LNCaP clone FGC (cell line): ENCODE measurements around the gene CTNNBL1.
A peak's percentile ranks its signal among the peaks of the same experiment; 100 is the strongest.

Experiments used
- DNase-seq: peaks from one replicate; pipeline ENCODE4 v3.0.0-alpha.2; 2011; ENCODE audit warnings: low read depth
- H3K4me3 ChIP-seq: 2 replicates; pipeline ENCODE4 v1.5.1; 2011; ENCODE audit warnings: mild to moderate bottlenecking, low read depth, low read length, control low read depth
- CTCF ChIP-seq: IDR thresholded peaks from 2 replicates; pipeline ENCODE4 v1.5.1; 2012; ENCODE audit warnings: mild to moderate bottlenecking; ENCODE audit not compliant: control insufficient read depth, insufficient read depth; ENCODE audit errors: extremely low read depth

The CTNNBL1 gene

GRCh38 chr20:37885593-37886503 lies 192.0 kb downstream of the CTNNBL1 start:
- DNase-seq: no peak
- no peak for TF ChIP-seq CTCF
- no peak overlapping the region for H3K4me3 ChIP-seq

DNA sequence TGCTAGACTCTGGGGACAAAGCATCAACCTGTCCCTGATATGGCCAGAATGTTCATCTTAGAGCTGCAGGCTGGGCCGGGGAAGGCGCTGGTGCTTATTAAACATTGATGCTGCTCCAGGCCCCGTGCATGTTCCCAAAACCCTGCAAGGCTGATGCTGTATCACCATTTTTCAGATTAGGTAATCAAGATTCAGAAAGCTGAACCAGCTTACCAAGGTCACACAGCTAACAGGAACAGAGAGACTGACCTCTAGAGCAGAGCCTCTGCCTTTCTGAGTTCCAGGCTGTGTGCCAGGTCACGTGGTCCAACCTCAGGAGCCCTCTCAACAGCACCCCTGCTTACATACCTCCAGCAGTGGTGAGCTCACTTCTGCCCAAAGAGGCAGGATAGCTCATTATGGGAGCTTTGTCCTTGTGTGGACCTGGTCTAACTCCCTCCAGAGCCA lies 193.0 kb downstream of the CTNNBL1 start:
- no peak overlapping the region for H3K4me3 ChIP-seq
- DNase-seq: no peak
- TF ChIP-seq CTCF: no peak

DNA sequence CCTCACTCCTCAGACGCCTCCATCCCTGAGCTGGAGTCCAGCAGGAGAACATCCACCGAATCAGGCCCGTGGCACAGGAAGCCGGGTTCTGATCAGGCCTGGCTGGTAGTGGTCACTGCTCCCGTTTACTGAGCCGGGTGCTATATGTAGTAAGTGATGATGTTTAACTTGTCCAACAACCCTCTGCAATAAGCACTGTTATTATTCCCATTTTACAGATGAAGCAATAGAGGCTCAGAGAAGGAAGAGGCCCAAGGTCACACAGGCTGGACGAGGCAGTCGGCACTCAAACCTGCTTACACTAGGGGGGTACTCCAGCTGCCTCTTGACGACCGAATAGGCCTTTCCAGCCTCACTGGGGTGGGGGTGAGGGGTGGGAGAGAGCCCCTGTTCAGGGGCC lies 194.8 kb downstream of the CTNNBL1 start:
- no peak overlapping the region for H3K4me3 ChIP-seq
- no peak for TF ChIP-seq CTCF
- DNase-seq: no peak

DNA sequence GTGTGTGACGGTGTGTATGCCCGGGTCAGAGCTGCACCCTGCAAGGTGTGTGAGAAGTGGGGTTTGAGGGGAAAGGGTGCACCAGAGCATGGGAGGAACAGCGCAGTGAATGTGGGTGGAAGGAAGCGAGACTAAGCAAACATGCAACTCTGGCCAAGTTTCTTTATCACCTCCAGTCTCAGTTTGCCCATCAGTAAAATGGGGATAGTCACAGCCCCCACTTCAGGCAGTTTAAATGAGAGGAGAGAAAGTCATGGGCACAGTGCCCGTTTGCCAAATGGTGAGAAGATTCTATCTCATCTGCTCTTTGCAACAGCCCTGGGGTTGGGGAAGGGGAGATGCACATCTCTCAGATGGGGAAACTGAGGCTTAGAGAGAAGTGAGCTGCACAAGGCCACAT lies 196.3 kb downstream of the CTNNBL1 start:
- no peak overlapping the region for H3K4me3 ChIP-seq
- no peak for TF ChIP-seq CTCF
- DNase-seq: no peak

DNA sequence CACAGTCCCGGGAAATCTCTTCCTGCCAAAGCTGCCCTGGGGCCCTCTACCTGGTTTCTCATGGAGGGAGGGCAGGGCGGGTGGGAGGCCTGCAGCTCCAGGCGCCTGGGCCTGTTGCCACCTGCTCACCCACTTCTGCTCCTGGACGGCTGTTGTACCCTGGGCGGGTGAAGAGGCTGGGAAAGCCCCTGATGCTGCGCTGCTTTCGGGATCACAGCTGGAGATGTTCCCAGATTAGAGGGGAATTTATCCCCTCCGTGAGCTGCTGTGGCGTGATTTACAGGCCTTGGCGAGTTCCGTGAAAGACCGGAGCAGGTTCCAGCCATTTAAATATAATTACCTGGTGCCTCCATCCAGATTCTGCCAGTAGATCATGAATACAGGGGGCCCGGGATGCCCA lies 196.8 kb downstream of the CTNNBL1 start:
- DNase-seq: no peak
- H3K4me3 ChIP-seq: no peak overlapping the region
- TF ChIP-seq CTCF: no peak

DNA sequence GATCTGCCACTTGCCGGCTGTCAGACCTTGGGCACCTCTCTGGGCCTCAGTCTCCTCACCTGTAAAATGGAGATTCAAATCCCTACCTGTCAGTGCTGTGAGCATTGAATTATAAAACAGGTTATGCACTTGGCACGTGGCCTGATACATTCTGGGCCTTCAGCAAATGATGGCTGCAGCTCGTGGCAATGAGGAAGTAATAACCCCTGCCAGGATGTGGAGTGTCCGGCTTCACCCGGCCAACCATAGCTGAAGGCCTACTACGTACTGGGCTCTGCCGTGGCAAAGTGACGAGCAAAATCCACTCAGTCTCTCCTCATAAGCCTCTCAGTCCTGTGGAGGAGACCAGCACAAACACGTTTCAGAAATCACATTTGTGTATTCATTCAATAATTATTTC lies 198.2 kb downstream of the CTNNBL1 start:
- no peak overlapping the region for H3K4me3 ChIP-seq
- TF ChIP-seq CTCF: no peak
- peak; percentile 37 for DNase-seq

GRCh38 chr20:37893566-37894241 lies 199.9 kb downstream of the CTNNBL1 start:
- TF ChIP-seq CTCF: no peak
- no peak overlapping the region for H3K4me3 ChIP-seq
- no peak for DNase-seq
